SU-DHL-6 (cell line): ENCODE data around the gene GFRA4.

Experiments used
- CTCF ChIP-seq: fragments of 200-600 bp; sonication (generic); IDR thresholded peaks from one replicate; pipeline ENCODE4 v1.5.1; 2017; ENCODE audit warnings: antibody characterized with exemption, mild to moderate bottlenecking, low read length, moderate library complexity; ENCODE audit not compliant: insufficient read depth, poor library complexity, severe bottlenecking
- EZH2phosphoT487 ChIP-seq: fragments of 200-600 bp; sonication (generic), shearing (Covaris generic); conservative IDR thresholded peaks from 2 replicates; pipeline ENCODE4 v1.6.1; 2018; ENCODE audit warnings: mild to moderate bottlenecking, antibody characterized with exemption, low read length, moderate library complexity, mixed read lengths

- no peak for TF ChIP-seq CTCF
- no peak for TF ChIP-seq EZH2phosphoT487
Measured at GRCh38 chr20:3628502-3629314, 34.5 kb downstream of the GFRA4 start.
